Medulla oblongata (tissue), 1 donor: ENCODE measurements around the gene COL6A2.
"Not testable (repeated sequence)": the region's sequence is repeated elsewhere in the genome, so short reads cannot be mapped to it uniquely, and the experiment has no call there.

Source experiments
- DNase-seq: peaks from one replicate; pipeline ENCODE4 v3.0.0-alpha.2; 2015; ENCODE audit errors: extremely low spot score

COL6A2 gene

GRCh38 chr21:46124926-46125845 lies 27.3 kb downstream of the COL6A2 start:
- DNase-seq = no peak

- no peak for DNase-seq
These were observed 28.0 kb downstream of the COL6A2 start for GRCh38 chr21:46125846-46126301.

GRCh38 chr21:46126309-46127238 lies 28.7 kb downstream of the COL6A2 start:
- no peak for DNase-seq

- no peak for DNase-seq
These were observed 29.6 kb downstream of the COL6A2 start for GRCh38 chr21:46127239-46128105.

GRCh38 chr21:46128106-46128932 lies 30.4 kb downstream of the COL6A2 start:
- DNase-seq = no peak

GRCh38 chr21:46128933-46129571 lies 31.1 kb downstream of the COL6A2 start:
- DNase-seq = no peak

- DNase-seq = no peak
These were observed 32.1 kb downstream of the COL6A2 start for GRCh38 chr21:46129846-46130651.

- no peak for DNase-seq
These were observed 33.1 kb downstream of the COL6A2 start for GRCh38 chr21:46130831-46131587.

GRCh38 chr21:46131588-46131837 lies 33.6 kb downstream of the COL6A2 start:
- no peak for DNase-seq

- DNase-seq = no peak
These were observed 34.1 kb downstream of the COL6A2 start for GRCh38 chr21:46131838-46132651.

- no peak for DNase-seq
These were observed 38.0 kb downstream of the COL6A2 start for GRCh38 chr21:46135782-46136395.

- DNase-seq = no peak
These were observed 38.9 kb downstream of the COL6A2 start for GRCh38 chr21:46136739-46137349.

- DNase-seq = no peak
These were observed 40.0 kb downstream of the COL6A2 start for GRCh38 chr21:46137908-46138307.

- DNase-seq = no peak
These were observed 40.6 kb downstream of the COL6A2 start for GRCh38 chr21:46138383-46138970.

GRCh38 chr21:46139686-46140085 lies 41.8 kb downstream of the COL6A2 start:
- no peak for DNase-seq

GRCh38 chr21:46140352-46141003 lies 42.6 kb downstream of the COL6A2 start:
- DNase-seq = not testable (repeated sequence)
